Measurements from ENCODE around the gene PGS1.

The PGS1 gene

GRCh38 chr17:78387977-78388941 lies 9.8 kb downstream of the PGS1 start:
- DNase-seq: no peak

GRCh38 chr17:78390241-78391050 lies 12.0 kb downstream of the PGS1 start:
- DNase-seq: no peak

GRCh38 chr17:78391051-78391431 lies 12.6 kb downstream of the PGS1 start:
- no peak for DNase-seq

GRCh38 chr17:78391843-78392242 lies 13.4 kb downstream of the PGS1 start:
- no peak for DNase-seq

- no peak for DNase-seq
These were observed 13.8 kb downstream of the PGS1 start for GRCh38 chr17:78392295-78392694.

- no peak for DNase-seq
These were observed 15.1 kb downstream of the PGS1 start for GRCh38 chr17:78393575-78393974.

- no peak for DNase-seq
These were observed 15.8 kb downstream of the PGS1 start for GRCh38 chr17:78394209-78394608.

- no peak for DNase-seq
These were observed 16.7 kb downstream of the PGS1 start for GRCh38 chr17:78395155-78395554.

- DNase-seq: no peak
These were observed 18.2 kb downstream of the PGS1 start for GRCh38 chr17:78396441-78397337.

GRCh38 chr17:78397681-78398101 lies 19.2 kb downstream of the PGS1 start:
- DNase-seq: no peak

GRCh38 chr17:78398390-78398789 lies 19.9 kb downstream of the PGS1 start:
- DNase-seq: no peak

- DNase-seq: no peak
These were observed 20.7 kb downstream of the PGS1 start for GRCh38 chr17:78399028-78399692.

- DNase-seq: no peak
These were observed 21.3 kb downstream of the PGS1 start for GRCh38 chr17:78399693-78400144.

GRCh38 chr17:78400581-78401240 lies 22.3 kb downstream of the PGS1 start:
- DNase-seq: no peak

GRCh38 chr17:78401246-78401645 lies 22.8 kb downstream of the PGS1 start:
- DNase-seq: no peak

GRCh38 chr17:78401891-78402290 lies 23.4 kb downstream of the PGS1 start:
- no peak for DNase-seq

- DNase-seq: no peak
These were observed 25.4 kb downstream of the PGS1 start for GRCh38 chr17:78403822-78404221.

- DNase-seq: no peak
These were observed 27.9 kb downstream of the PGS1 start for GRCh38 chr17:78406396-78406795.

- DNase-seq: no peak
These were observed 28.5 kb downstream of the PGS1 start for GRCh38 chr17:78406920-78407319.

GRCh38 chr17:78407387-78408000 lies 29.0 kb downstream of the PGS1 start:
- DNase-seq: no peak

- DNase-seq: no peak
These were observed 30.1 kb downstream of the PGS1 start for GRCh38 chr17:78408476-78409050.
